GM18499 (cell line): ENCODE measurements around the gene GGT6.

Source experiments
- ATAC-seq: cut with Tn5 transposase; IDR thresholded peaks from one replicate; pipeline ENCODE4 v1.9.1; 2021; ENCODE audit warnings: moderate number of reproducible peaks; ENCODE audit not compliant: insufficient read depth, unreplicated experiment

Gene GGT6

DNA sequence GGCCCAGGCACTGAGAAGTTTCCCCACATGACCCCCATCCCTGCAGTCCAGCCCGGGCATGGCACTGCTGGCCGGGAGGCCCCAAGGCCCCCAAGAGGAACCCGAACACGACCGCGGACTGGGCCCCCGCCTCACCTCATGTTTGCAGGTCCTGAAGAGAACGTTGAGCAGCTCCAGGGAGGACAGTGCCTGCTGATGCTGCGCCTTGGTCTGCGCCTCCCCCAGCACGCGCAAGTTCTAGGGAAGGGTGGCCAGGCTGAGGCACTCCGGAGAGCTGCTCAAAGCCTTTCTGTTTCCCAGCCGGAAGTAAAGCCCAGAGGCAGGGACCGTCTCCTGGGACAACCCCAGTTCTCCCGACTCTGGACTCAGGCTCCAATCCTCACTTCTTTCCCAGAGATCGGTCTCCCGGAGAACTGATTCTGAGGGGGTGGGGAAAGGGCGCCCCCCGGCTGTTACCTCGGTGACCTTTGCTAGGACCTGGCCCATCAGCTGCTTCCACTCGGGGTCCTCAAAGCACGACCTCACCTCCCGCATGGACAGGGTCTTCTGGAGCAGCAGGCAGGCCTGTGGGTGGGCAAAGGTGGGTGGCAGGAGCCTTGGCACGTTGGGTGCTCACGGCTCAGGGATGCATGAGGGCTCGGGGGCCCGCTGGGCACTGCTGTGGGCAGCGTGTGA is 18.9 kb downstream of the GGT6 start:
- no peak for ATAC-seq

DNA sequence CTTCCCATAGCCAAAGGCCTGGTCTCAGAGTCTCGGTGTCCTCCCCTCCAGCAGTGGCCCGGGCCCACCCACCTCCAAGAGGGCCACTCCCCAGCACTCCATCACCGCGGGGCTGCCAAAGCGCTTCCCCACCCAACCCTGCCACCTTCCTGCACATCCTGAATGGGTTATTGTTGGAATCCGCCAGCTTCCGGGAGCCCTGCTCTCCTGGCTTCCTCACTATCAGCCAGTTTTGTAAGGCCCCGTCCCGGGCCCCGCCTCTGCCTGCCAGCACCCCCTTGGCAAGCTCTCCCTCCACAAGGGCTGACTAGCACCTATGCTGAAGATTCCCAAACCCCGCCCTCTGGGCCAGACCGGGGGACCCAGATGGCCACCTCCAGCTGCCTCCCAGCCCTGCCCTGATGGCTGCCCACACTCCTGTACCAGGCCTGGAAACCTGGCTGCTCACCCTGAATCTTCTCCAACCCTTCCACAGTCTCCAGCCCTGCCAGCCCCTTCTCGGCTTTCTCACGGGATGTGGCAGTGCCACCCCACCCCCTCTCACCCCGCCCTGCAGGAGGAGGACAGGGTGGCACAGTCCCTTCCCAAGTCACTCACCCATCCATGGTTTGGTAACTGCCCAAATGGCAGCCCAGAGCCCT is 19.6 kb downstream of the GGT6 start:
- ATAC-seq: no peak

DNA sequence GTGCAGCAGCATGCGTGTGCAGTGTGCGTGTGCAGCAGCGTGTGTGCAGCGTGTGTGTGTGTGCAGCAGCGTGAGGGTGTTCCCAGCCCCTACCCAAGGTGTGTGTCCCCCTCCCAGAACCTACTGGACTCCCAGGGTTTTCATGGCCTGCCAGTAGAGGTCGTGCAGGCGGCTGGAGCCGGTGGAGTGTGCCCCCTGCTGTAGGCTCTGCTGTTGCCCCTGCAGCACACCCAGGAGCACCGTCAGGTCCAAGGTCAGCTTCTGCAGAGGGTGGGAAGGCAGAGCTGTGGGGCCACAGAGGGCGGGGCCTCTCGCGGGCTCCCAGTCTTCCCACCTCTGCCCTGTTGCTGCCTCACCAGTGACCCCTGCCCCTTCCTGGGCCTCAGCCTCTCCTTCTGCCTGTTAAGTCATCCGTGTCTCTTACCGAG is 20.1 kb downstream of the GGT6 start:
- ATAC-seq: no peak

DNA sequence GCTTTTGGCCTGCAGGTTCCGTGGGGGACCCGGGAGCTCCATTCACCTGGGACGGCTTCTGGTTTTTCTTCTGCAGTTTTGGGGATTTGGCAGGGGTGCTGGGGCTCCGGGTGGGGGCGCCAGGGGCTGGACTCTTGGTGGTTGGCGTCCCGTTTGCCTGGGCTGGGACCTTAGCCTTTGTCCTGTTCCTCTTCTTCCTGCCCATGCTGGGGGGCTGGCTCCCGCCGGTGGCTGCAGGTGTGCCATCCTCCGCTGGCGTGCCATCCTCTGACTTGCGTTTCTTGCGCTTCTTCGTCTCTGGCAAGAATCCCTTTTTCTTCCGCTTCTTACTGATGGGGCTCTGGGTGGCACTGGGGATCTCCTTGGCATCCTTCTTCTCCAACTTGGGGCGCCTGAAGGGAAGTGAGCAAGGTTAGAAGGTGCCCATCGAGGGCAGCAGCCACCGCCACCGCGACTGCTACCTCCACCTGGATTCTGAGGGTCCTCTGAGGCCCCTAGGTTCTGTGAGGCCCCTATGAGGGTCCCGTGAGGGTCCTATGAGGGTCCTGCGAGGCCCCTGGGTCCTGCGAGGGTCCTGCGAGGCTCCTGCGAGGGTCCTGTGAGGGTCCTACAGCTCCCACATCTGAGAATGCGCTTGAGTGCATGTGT is 20.7 kb downstream of the GGT6 start:
- no peak for ATAC-seq

DNA sequence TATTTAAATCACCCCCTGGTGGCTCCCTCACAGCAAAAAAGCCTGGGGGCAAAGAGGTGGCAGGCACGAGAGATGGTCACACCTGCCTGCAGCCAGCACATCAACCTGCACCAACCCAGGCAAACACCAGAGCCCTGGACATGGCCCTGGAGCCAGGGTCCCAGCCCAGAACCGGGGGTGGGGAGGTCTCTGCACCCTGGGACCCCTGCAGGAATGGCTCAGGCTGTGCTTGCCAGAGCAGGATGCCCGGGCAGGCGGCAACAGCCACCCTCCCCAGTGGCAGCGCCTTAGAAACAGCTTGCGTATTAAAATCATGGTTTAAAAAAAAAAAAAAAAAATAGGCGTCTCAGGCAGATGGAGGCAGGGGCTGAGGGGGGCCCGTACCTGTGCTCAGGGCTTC is 21.4 kb downstream of the GGT6 start:
- ATAC-seq: no peak

DNA sequence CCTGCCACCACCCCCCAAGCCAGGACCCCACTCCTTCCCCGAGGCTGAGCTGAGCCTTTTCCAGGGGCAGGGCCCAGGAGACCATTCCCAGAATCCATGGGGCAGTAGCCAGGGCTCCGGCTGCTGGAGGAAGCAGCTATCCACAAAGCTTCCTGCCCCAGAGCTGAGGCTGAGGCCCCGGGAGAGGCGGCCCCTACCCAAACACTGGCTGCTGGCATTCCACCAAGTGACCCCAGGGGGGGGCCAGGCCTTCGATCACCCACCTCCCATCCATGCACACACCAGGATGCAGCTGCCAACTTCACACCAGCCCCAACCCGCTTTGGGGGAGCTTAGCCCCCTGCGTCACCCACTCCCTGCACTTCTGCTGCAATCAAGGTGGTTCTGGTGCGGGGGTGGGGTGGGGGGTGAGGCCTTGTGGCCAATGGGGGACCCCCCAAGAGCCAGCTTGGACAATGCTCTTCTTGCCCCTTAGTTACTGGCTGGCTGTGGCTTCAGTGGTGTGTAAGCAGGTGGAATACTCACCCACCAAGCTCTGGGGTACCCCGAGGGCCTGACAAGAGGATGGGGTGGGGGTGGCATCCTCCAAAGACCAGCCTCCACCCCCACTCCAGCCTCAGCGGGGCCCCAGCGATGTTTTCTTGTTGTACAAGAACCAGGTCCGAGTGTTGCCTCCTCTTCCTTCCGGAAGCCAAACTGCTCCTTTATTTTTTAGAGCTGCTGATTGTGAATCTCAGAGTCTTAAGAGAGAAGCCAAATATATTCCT is 22.0 kb downstream of the GGT6 start:
- no peak for ATAC-seq

DNA sequence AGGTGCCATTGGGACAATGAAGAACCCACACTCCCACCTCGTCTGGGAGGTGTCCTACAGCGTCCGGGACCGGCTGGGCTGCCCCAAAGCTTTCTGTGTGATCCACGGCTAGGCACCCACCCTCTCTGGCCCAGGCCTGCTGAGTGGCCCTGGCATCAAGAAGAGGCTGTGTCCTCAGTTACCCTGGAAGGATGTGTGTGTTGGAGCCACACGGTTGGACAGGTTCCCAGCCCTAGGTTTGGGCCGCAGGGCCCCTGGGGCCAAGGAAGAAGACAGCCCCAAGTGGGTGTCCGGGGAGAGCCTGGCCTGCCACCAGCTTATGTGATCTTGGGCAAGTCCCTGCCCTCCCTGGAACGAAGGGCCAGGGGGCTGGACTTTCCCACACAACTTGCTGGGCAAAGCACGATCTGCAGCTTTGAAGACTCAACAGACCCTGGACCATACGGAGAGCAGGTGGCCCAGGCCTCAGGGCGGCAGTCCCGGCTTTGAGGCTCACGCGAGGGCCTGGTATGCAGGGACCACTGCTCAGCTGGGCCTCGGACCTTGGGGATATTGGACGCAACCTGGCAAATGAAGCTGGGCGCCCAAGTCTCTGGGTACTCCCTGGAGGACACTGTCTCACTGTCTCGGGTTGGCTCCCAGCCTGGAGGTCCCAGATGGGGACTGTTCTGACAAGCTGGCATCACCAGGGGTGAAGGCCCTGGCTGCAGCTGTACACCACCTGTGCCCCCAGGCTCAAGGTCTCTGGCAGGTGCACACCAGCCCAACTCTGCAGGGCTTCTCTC is 22.7 kb downstream of the GGT6 start:
- ATAC-seq: no peak

DNA sequence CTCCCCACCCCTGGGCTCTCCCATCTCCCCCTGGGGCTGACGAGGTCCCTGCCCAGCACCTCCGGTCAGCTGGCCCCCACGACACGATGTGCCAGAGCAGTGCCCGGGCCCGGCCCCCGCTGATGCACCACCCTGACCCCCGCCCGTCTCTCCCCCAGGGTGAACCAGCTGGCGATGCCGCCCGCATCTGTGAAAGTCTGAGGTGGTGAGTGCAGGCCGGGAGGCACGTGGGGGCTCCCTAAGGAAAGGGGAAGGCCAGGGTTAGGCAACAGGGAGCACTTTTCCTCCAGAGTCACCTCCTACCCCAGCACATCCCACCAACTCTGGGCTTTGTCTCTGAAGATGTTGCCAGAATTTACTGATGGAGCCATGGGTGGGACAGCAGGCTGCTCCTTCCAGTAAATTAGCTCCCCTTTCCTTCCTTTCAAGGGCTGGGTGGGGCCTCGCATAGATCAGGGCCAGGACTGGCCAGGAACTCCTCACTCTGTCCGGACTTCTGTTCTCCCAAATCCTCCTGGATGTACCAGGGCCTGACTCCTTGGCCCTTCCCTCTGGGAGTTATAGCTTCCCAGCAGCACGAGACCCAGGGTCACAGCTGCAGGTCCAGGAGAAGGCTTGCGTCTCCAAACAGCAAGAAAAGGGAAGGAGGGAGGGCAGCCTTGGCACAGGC is 23.5 kb downstream of the GGT6 start:
- no peak for ATAC-seq

DNA sequence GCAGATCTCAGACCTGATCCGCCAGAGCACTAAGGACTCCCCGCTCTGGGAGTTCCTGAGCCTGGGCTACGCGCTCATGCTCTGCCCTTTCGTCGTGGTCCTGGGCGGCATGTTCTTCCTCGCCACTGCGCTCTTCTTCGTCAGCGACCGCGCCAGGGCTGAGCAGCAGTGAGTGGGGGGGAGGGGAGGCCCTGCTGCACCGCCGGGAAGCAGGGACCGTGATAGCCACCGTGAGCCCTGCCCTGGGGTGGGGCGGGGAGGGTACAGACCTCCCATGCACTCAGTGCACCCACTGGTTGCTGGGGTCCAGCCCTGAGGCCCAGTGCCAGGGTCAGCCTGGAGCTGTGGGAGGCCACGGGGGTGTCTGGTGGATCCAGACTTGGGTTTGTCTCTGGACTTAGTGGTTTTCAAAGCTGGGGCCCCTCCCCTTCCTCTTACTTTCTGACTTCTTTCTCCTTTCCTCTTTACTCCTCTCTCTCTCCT is 24.1 kb downstream of the GGT6 start:
- no peak for ATAC-seq

DNA sequence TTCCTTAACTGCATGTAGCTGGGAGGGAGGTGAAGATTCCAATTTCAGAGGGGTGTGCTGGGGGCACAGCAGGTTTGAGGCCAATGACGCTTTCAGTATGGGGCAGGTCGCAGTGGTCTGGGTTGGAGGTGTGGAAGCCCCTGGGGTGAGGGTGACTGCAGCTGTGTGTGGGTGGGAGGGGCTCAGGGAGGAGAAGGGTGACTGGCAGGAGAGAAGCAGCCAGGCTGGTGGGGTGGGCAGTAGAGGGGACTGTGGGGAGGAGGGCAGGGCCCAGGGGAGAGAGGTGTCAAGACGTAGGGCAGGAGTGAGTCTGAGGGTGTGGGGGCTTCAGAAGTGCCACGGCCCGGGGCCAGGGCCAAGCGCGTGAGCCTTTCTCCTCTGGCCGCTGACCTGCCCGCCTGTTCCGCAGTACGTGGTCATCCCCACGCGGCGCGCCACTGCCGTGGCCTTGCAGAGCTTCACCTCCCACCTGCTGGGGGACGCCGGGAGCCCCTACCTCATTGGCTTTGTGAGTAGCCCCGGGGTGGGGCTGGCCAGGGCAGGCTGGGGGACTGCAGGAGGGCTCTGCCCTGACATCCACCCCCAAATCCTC is 24.6 kb downstream of the GGT6 start:
- no peak for ATAC-seq

DNA sequence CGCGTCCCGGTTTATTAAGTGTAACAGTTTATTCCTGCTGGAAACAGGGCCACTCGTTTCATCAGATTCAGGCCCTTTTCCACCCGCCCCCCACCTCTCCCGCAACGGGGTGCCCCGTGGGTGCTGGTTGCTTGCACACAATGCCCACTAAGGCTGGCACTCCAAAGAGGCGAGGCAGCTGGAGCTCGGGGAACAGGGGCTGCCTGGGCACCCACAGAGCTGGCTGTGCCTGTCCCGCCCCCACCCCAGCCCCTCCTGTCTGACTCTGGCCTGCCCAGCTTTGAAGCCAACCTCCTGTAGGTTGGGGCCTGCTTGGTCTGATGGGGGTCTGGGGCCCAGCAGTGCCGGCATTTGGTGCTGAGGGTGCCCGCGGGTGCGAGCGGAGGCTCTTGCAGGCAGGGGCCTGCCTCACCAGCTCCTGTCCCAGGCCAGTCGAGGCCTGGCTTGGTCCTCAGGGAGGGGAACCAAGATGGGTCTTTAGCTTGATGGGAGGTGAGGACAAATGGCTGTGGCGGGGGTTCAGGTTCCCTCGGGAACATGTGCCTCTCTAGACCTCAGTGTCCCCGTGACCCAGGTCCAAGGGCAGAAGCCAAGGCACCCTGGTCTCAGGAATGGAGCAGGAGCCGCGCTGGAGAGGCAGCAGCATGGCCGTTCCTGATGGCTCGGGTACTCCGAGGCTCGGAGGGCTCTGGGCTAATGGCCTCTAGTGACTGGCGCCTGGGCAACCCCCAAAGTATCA is 25.3 kb downstream of the GGT6 start:
- no peak for ATAC-seq

DNA sequence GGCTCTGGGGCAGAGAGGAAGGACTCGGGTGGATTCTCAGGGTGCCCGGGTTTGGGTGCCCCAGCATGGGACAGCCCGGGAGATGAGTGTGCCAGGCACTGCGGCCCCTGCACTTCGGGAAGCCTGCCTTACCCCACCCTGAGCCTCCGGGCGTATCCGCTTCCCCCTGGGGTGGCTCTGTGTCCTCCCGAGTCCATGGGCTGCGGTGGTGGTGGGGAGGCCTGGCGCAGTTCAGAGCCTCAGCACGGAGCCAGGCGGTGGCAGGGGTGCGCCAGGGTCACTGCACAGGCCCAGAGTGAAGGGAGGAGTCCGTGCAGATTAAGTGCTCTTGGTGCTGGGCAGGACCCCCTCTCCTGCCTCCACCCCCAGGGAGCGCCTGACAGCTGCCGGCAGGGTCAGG is 25.9 kb downstream of the GGT6 start:
- no peak for ATAC-seq

DNA sequence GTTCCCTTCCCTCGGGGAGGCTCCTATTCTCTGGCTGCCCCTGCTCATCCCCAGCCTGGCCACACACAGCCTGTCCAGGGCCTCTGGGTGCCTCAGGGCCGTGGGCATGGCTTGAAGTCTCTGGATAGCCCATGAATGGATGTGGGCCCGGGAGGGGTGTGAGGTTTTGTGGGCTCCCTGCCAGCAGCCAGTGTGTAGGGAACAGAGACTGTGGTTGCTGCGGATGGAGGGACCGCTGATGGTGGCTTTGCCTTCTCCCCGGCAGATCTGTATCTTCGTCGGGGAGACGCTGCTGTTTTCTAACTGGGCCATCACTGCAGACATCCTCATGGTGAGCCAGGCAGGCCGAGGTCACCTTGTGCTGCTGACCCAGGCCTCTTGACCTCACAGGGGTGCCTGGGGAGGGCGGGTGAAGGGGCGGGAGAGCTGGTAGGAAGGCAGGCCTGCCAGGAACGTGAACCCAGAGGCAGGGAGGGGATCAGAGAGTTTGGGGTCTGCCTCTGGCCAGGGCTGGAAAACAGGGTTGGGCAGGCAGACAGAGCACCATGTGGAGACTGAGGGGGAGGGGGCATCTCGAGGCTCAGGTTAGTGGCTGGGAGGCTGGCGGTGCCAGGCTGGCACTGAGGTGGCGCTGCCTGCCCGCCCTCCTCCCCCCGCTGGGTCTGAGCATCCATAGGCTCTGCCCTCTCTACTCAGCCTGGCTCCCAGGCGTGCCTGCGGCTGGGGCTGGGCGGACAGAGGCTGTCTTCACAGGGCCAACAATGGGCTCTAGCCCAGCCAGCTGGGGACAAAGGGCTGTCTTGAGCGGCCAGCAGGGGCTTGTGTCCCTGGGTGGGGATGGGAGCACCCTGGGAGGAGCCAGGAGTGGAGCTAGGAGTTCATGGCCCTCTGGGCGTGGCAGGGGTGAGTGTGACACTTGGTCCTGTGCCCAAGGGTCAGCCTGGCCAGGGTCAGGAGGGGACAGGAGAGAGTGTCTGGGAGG is 26.6 kb downstream of the GGT6 start:
- no peak for ATAC-seq

DNA sequence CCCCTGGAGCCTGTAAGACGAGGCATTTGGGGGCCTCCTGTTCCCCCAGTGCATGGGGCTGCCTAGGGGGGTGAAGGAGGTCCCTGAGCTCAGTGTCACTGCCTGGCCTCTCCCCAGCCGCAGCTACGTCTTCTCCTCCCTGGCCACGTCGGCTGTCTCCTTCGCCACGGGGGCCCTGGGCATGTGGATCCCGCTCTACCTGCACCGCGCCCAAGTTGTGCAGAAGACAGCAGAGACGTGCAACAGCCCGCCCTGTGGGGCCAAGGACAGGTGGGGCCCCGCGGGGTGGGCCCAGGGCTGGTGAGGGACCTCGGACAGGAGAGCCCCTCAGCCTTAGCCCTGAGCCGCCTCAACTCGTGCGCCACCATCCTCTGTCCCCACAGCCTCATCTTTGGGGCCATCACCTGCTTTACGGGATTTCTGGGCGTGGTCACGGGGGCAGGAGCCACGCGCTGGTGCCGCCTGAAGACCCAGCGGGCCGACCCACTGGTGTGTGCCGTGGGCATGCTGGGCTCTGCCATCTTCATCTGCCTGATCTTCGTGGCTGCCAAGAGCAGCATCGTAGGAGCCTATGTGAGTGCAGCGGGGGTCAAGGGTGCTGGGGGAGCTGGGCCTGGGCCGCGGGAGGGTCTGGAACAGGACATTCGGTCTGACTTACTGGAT is 27.4 kb downstream of the GGT6 start:
- ATAC-seq: no peak

DNA sequence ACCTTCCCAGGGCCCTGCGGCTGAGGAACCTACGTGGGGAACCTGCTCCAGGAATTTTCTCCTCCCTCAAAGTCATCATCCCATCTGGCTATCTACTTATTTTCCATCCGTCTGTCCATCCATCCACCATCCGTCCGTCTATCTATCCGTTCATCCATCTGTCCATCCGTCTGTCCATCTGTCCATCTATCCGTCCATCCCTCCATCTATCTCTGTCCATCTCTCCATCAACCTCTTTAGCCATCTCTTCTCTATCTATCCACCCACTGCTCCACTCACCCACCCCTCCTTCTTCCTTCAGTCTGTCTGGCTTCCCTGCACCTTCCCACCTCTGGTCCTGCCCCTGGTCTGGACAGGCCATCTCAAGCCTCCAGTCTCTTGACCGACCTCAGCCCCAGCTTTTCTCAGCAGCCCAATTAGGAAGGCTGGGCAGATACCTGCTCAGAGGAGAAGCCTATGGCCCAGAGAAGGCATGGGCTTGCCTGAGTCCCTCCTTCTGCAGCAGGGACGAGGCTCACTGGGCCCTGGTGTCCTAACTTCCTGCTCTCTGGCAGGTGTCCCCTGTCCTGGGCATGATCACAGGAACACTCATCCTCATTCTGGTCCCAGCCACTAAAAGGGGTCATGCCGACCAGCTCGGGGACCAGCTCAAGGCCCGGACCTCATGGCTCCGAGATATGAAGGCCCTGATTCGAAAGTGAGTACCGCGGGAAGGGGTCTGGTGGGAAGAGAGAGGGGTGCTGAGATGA is 28.2 kb downstream of the GGT6 start:
- no peak for ATAC-seq
